GM19467 (cell line): ENCODE data around the gene FBXW11.
"Not testable (repeated sequence)": the region's sequence is repeated elsewhere in the genome, so short reads cannot be mapped to it uniquely, and the experiment has no call there.

ENCODE experiments used
- ATAC-seq: cut with Tn5 transposase; IDR thresholded peaks from one replicate; pipeline ENCODE4 v1.9.1; 2021; ENCODE audit warnings: mild to moderate bottlenecking, moderate library complexity; ENCODE audit not compliant: unreplicated experiment

Gene FBXW11

DNA sequence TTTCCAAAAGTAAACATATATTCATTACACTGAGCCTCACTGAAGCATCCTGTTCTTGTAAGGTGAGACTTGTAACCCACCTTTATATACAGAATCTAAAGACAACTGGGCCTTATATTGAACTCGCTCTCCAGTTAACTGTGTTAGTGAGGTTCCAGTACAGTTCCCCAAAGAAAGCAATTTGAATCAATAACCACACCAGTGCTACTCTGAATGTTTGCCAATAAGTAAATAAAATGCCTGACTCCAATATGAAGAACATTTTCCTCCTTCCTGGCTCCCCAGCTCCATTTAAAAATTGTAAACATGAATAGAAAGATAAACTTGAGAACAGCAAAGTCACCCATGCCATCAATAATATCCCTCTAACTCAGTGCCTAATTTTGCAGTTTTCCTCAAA, 50.1 kb downstream of the FBXW11 start:
- ATAC-seq: no peak

DNA sequence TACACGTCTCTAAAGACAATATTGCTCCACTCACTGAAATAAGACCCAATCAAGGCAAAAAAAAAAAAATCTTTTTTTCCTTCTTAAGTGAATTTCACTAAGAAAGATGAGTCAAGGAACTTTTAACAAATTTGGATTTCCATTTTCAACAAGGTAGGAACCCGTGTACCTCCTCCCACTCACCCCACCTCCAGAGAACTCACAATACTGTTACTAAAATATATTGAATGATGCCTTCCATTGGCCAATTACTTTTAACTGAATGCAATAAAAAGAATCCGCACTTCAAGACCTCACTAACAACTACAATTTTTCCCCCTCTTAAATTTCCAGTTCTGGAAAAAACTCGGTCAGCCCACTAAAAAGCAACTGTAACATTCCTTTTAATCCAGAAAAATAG, 50.7 kb downstream of the FBXW11 start:
- no peak for ATAC-seq

DNA sequence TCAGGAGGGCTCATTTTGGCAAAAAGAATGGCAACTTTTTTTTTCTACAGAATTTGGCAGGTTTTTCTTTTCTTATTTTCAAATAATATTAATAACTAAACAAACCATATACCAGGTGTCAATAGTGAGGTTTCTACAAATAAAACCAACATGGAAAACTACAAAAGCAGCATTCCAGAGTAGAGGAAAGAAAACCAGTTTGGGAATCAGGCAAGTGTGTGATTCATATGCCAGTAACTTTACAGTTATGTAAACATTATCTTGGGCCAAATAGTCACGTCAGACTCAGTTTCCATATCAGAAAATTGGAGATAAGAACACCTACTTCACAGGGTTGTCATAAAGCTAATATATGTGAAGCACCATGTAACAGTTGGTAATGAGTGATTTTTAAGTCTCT, 51.7 kb downstream of the FBXW11 start:
- ATAC-seq: no peak

DNA sequence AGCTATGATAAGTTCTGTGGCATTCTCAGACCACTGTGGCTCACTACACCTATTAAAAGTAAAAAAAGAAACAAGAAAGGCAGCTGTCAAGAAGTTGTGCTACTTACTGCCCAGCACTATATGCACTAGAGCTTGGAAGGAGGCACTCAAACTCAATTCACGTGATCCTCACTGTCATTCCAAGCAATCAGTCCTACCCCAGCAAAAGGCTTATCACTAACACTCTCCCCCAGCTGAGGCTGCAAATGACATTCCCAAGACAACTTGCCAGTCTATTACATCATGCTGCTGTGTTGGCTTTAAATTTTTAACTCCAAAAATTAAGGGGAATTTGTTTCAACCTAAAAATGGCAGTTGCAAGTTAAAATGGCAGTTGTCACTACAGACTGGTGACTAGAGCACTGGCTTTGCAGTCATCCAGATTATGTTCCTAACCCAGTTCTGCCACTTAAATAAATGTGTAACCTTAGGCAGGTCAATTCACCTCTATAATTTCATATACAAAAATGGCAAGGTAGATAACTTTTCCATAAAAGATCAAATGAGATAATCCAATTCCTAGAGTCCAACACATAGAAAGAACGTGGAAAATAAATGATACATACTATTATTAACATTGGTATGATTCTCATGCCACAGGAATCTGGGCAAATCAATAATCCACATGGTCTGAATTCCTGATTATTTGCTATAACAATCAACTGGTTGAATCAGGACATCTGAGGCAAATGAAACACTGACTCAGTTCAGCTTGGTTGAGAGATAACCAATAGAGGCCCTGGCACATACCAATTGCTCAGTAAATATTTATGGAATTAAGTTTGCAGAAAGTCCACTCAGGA, 52.4 kb downstream of the FBXW11 start:
- no peak for ATAC-seq

DNA sequence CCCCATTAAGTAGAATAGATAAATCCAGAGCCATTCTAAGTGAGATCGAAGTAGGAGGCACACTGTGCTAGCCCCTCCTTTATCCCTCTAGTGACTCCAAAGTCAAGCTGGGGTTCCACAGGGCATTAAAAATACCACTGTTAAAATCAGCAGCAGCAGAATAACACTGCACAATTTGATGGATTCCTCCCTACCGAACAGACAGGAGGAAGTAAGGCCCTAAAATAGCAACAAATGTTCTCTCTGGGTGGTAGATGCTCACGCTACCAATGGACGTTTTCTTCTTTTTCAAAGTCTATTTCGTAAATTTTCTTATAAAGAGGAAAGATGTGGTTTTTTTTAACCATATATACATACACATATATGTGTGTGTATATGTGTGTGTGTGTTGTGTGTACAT, 54.4 kb downstream of the FBXW11 start:
- no peak for ATAC-seq

DNA sequence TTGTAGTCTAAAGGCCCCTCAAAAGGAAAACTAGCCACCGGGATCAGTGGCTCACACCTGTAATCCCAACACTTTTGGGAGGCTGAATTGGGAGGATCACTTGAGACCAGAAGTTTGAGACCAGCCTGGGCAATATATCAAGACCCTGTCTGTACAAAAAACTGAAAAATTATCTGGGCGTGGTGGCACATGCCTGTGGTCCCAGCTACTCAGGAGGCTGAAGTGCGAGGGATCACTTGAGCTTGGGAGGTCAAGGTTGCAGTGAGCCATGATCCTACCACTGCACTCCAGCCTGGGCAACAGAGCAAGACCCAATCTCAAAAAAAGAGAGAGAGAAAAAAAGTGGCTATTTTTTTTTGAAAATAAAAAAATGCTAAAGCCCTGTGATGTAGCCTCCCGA, 55.2 kb downstream of the FBXW11 start:
- ATAC-seq: no peak

DNA sequence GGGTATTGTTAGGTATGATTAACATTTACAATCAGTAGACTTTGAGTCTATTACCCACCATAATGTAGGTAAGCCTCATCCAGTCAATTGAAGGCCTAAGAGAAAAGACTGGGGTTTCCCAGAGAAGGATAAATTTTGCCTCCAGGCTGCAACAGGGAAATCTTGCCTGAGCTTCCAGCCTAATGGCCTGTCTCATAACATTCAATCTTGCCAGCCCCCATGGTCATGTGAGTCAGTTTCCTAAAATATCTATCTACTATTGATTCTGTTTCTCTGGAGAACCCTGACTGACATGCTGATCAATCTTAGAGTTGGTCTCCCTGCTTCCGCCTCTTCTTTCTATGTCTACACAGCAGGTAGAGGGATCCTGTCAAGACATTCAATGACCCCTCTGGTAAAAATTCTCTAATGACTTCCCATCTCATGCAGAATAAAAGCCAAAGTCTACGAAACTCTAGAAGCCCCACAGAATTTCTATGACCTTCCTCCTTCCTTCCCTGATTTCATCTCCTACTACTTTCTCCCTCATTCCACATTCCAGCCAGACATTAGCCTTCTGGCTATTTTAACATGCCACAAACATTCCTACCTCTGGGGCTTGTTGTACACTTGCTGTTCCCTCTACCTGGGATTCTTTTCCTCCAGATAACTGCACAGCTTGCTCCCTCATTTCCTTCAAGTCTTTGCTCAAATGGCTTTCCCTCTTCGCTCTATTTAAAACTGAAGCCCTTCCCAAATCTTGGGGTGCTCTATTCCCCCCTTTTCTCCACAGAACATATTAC, 60.2 kb downstream of the FBXW11 start:
- no peak for ATAC-seq

DNA sequence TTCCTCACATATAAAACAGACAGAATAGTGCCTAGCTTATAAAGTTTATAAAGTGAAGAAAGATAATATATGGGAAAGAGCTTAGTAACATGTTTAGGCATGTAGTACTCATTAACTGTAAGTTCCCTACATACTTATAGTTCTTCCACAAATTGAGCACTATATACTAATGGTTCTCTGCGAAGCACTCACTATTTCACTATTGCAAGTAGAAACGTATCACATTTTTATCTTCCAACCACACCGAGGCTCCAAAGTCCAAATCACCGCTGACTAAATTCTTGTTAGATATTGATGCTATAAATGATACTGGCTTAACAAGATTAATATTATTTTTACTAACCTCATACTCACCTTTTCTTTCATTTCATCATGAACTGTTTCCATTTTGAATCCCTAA, 61.0 kb downstream of the FBXW11 start:
- no peak for ATAC-seq

DNA sequence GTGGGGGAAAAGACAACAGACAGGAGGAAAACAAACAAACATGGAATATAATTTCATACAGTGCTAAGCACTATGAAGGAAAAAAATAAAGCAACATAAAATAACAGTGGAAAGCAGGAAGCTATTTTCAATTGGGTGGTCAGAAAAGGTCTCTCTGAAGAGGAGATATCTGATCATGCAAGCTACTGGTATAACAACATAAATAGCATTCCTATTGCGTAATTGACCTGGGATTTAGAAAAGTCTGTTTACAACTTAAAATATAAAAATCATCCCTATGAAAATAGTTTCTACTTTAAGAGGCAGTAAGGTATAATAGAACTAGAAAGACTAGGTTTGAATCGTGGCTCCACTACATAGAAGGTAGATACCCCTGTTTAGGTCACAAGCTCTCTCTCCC, 61.4 kb downstream of the FBXW11 start:
- no peak for ATAC-seq

DNA sequence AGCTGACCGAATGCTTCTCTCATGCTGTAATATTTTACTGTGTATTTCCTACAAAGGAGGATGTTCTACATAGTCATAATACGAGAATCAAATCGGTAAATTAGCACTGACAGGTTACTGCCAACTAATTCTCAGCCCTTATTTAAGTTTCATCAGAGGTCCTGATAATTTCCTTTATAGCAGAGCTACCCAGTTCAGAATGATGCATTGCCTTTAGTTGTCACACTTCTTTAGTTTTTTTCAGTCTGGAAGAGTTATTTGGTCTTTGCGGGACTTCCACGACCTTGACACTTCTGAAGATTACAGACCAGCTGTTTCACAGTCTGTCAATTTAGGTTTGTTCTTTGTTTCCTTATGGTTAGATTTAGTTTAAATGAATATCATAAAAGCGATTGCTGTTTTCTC, 64.3 kb downstream of the FBXW11 start:
- not testable (repeated sequence) for ATAC-seq

DNA sequence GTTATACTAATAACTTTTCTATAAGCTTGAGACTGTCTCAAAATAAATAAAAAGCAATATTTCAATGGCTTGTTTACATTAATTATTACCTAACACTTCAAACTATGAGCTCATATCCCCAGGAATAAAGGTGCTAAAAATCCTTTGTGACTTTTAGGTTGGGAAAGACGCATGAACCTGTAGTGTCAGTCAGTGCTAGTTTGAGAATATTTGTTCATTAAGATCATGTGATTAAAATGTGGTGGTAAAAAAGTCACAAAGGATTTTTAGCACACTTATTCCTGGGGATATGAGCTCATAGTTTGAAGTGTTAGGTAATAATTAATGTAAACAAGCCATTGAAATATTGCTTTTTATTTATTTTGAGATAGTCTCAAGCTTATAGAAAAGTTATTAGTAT, 64.8 kb downstream of the FBXW11 start:
- not testable (repeated sequence) for ATAC-seq

DNA sequence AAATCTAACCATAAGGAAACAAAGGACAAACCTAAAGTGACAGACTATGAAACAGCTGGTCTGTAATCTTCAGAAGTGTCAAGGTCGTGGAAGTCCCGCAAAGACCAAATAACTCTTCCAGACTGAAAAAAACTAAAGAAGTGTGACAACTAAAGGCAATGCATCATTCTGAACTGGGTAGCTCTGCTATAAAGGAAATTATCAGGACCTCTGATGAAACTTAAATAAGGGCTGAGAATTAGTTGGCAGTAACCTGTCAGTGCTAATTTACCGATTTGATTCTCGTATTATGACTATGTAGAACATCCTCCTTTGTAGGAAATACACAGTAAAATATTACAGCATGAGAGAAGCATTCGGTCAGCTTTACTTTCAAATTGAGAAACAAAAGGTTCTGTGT, 65.2 kb downstream of the FBXW11 start:
- not testable (repeated sequence) for ATAC-seq

DNA sequence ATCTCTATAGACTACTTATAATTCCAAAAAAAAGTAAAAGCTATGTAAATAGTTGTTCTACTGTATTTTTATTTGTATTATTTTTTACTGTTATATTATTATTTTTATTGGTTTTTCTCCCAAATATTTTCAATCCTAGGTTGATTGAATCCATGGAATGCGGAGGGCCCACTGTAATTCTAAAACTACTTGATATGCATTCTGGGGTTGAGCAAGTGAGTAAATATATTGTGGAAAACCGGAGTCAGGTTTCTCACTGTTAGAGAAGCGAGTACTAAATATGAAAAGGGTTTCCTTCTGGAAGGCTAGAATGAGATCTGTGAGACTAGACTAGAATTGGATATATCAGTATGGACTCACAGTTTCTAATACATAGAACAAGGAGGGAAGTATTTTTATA, 66.5 kb downstream of the FBXW11 start:
- ATAC-seq: no peak

DNA sequence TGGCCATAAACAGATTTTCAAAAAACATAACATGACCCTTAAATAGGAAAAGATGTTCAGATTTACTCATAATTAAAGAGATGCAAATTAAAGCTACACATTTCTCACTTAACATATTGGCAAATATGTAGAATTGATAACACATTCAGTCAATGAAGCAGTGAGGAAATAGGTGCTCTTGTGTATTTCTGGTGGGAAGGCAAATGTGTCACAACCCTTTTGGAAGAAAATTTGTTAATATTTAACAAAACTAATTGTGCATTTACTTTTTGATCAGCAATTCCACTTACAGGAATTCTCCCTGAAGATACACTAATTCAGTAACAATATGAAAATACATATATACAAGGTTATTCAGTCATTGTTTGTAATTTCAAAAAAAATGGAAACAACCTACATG, 68.1 kb downstream of the FBXW11 start:
- ATAC-seq: no peak

DNA sequence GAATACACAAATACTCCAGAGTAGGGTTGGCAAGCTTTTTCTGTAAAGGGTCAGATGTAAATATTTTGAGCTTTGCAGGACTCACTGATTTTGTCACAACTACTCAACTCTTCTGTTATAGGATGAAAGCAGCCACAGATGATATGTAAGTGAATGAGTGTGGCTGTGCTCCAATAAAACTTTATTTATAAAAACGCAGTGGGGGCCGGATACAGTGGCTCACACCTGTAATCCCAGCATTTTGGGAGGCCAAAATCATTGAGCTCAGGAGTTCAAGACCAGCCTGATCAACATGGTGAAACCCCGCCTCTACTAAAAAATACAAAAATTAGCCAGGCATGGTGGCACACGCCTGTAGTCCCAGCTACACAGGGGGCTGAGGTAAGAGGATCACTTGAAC, 69.1 kb downstream of the FBXW11 start:
- ATAC-seq: no peak

DNA sequence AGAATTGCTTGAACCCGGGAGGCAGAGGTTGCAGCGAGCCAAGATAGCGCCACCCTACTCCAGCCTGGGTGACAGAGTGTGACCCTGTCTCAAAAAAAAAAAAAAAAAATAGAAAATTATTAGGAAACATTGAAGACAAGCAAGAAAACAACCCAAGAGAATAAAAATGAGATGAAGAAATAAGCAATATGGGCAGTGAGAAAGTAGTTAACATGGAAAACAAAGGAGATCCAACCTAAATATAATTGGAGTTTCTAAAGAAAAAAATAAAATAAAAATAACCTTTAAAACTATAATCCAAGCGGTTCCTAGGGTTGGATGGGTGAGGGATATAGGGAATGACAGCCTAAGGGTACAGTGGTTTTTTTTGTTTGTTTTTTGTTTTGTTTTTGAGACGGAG, 71.9 kb downstream of the FBXW11 start:
- ATAC-seq: no peak

DNA sequence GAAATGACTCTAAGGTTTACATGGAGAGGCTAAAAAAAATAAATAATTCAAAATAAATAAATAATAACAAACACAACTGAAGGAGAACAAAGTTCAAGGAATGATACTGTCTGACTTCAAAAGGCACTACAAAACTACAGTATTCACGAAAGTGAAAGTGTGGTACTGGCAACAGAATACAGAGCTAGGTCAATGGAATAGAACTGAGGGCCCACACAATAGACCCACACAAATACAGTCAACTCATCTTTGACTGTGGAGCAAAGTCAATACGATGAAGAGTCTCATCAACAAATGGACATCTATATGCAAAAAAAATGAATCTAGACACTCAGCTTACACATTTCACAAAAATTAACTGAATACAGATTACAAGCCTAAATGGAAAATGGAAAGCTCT, 75.3 kb downstream of the FBXW11 start:
- no peak for ATAC-seq

DNA sequence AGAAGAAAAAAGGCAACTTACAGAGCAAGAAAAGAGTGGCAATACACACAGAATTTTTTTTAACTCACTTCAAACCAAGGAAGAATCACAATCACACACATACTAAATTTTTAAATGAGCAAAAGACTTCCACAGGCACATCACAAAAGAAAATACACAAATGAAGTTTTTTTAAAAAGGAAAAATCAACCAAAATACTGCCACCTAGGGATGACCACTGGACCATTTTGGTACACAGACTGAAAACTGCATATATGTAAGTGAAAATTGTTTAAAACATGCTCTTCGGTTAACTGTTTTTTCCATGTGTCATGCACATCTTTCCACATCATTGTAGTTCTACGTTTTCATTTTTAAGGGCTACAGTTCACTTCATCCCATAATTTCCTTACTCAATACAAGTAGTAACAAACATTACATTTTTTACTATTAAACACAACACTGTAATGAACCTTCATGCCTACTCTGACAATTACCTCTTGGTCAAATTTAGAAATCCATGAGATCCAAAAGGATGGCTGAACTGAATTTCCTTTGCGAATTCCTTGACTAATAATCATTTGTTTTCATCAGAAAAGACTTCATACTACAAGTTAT, 79.0 kb downstream of the FBXW11 start:
- no peak for ATAC-seq

DNA sequence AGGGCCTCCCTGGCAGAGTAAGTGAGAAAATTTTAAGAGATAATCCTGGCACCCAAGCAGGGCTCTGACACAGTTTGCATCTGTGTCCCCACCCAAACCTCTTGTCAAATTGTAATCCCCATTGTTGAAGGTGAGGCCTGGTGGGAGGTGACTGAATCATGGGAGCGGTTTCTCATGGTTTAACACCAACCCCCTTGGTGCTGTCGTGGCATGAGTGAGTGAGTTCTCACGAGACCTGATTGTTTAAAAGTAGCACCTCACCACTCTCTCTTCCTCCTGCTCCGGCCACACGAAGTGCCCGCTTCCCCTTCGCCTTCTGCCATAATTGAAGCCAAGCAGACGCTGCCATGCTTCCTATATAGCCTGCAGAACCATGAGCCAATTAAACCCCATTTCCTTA, 80.1 kb downstream of the FBXW11 start:
- peak; percentile 68 for ATAC-seq

DNA sequence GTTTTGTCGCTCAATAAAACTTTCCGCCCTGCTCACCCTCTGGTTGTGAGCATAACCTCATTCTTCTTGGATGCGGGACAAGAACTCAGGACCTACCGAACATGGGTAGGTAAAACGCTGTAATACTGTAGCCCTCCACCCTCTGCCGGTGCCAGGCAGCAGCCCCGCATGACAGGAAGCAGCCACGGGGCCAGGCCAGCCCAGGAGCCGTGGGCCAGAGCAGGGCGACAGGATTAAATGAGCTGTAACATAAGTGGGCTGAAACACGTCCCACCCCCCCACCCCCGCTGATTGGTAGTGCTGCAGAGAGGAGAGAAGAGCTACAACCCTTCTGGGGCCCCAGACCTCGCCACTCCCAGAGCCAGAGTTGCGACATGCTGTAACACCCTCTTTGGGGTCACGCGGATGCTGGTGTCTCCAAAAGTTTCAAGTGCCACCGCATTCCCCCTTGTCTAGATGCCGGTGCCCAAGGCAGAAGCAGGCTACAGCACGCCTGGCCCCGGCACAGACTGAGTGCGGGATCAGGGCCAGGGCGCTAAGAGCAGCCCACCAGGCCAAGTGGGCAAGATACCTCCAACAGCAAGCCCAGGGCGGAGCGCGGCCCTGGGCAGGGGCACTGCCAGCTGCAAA, 81.8 kb downstream of the FBXW11 start:
- no peak for ATAC-seq

DNA sequence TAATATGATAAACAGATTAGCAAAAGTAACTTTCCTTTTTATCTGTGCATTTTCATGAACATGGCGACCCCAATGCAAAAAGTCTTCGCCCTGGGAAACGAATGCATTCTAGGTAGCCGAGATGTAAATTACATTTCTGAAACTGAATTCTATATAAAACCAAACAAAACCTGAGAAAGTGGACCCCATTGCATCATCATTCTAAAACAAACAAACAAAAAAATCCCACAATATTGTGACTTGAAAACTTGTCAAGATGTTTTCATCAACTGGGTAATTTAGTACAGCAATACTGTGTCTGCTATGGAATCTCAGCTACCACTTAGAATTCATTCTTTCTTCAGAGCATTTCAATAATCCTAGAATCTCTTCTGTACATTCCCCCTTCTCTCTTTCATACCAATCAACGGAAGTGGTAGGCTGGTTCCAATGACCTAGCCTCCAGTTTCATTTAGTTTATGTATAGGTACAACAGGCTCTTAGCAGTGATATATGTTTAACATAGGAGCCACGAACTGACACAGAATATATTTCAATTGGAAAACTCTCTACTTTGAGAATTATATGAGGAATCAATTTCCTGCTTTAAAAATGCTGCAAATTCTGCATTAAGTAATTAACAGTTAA, 85.6 kb downstream of the FBXW11 start:
- no peak for ATAC-seq
